SK-N-SH (cell line): ENCODE results near the gene BTBD9. TPM values are rescaled to one million over a fixed set of nuclear protein-coding genes. Genes with fewer than 3 reads are reported as not detected.
A peak's percentile ranks its signal among the peaks of the same experiment; 100 is the strongest.

Experiments
- CTCF ChIA-PET: fragments of 300-600, 350-600 bp; formaldehyde crosslinking; extraction: SDS; loops from one replicate; lab custom pipeline; 2021; lab: Yijun Ruan, JAX
- POLR2A ChIA-PET: fragments of 350-600 bp; sonication (Branson Sonifier 250); formaldehyde crosslinking; extraction: SDS; loops from one replicate; lab custom pipeline; 2020; ENCODE audit warnings: antibody characterized with exemption, inconsistent platforms; lab: Yijun Ruan, JAX
- DNase-seq: peaks from one replicate; pipeline ENCODE4 v3.0.0; 2012
- H2AFZ ChIP-seq: fragments of 200-600 bp; sonication (generic); 2 replicates; pipeline ENCODE4 v1.8.1; 2016; ENCODE audit warnings: antibody characterized with exemption, mild to moderate bottlenecking, low read depth
- H3F3A ChIP-seq: fragments of 200-600 bp; sonication (generic); replicated peaks from 2 replicates; pipeline ENCODE3; 2016; ENCODE audit warnings: antibody characterized with exemption, mild to moderate bottlenecking; ENCODE audit not compliant: insufficient read depth
- H3K27ac ChIP-seq, 2 experiments: fragments of 200-500 bp in 1 of 2; fragments of 200-600 bp in 1 of 2; sonication (Bioruptor generic) in 1 of 2; sonication (generic), shearing (Covaris generic) in 1 of 2; 2 replicates each; pipeline versions ENCODE4 v1.5.1 to v1.6.1; 2014 to 2016; ENCODE audit warnings: low read depth in 2 of 2, inconsistent platforms in 1 of 2, low read length in 1 of 2, mild to moderate bottlenecking in 1 of 2, mixed read lengths in 1 of 2
- H3K27me3 ChIP-seq: fragments of 200-600 bp; sonication (generic), shearing (Covaris generic); 2 replicates; pipeline ENCODE4 v1.6.1; 2016; ENCODE audit warnings: mixed run types; ENCODE audit not compliant: insufficient read depth
- H3K36me3 ChIP-seq, 2 experiments: fragments of 200-500 bp in 1 of 2; fragments of 200-600 bp in 1 of 2; sonication (Bioruptor generic) in 1 of 2; sonication (generic) in 1 of 2; replicated peaks in 1 of 2; 2 replicates each; pipeline versions ENCODE3 to v1.5.1; 2014 to 2016; ENCODE audit warnings: low read length in 1 of 2, mild to moderate bottlenecking in 1 of 2; ENCODE audit not compliant: insufficient read depth in 2 of 2, control insufficient read depth in 1 of 2
- H3K4me1 ChIP-seq, 2 experiments: fragments of 200-500 bp in 1 of 2; fragments of 200-600 bp in 1 of 2; sonication (Bioruptor generic) in 1 of 2; sonication (generic), shearing (Covaris generic) in 1 of 2; 2 replicates each; pipeline versions ENCODE4 v1.5.1 to v1.6.1; 2014 to 2016; ENCODE audit warnings: low read depth in 1 of 2, low read length in 1 of 2, mixed run types in 1 of 2; ENCODE audit not compliant: insufficient read depth in 2 of 2, control insufficient read depth in 1 of 2
- H3K4me2 ChIP-seq: fragments of 200-600 bp; sonication (generic), shearing (Covaris generic); 2 replicates; pipeline ENCODE4 v1.6.1; 2017; ENCODE audit warnings: mixed run types
- H3K4me3 ChIP-seq, 2 experiments: fragments of 200-500 bp in 1 of 2; fragments of 200-600 bp in 1 of 2; sonication (Bioruptor generic) in 1 of 2; sonication (generic), shearing (Covaris generic) in 1 of 2; 2 replicates each; pipeline versions ENCODE4 v1.5.1 to v1.8.1; 2014 to 2016; ENCODE audit warnings: low read depth in 2 of 2, inconsistent platforms in 1 of 2, low read length in 1 of 2, mild to moderate bottlenecking in 1 of 2, mixed read lengths in 1 of 2, moderate library complexity in 1 of 2
- H3K79me2 ChIP-seq: fragments of 200-600 bp; sonication (generic); 2 replicates; pipeline ENCODE4 v1.8.1; 2017; ENCODE audit warnings: mild to moderate bottlenecking; ENCODE audit not compliant: insufficient read depth
- H3K9ac ChIP-seq: fragments of 200-600 bp; sonication (generic); 2 replicates; pipeline ENCODE4 v1.6.1; 2017; ENCODE audit warnings: mixed run types
- H3K9me2 ChIP-seq: fragments of 200-600 bp; sonication (generic); 2 replicates; pipeline ENCODE4 v1.6.1; 2017; ENCODE audit warnings: mixed run types
- H3K9me3 ChIP-seq: fragments of 200-600 bp; sonication (generic); 2 replicates; pipeline ENCODE4 v1.6.1; 2017; ENCODE audit warnings: mixed run types, mild to moderate bottlenecking, moderate library complexity
- H4K20me1 ChIP-seq: fragments of 200-600 bp; sonication (generic); 2 replicates; pipeline ENCODE4 v1.6.1; 2017; ENCODE audit warnings: mild to moderate bottlenecking, mixed run types; ENCODE audit not compliant: insufficient read depth
- ELF1 ChIP-seq: IDR thresholded peaks from 2 replicates; pipeline ENCODE4 v1.4.0; 2012
- EP300 ChIP-seq, 2 experiments: IDR thresholded peaks; 2 replicates each; pipeline versions ENCODE4 v1.4.0 to v1.6.1; 2012; ENCODE audit warnings: borderline replicate concordance in 1 of 2, low read depth in 1 of 2, low read length in 1 of 2
- EZH2phosphoT487 ChIP-seq: fragments of 200-600 bp; sonication (generic); IDR thresholded peaks from 2 replicates; pipeline ENCODE4 v1.6.1; 2017; ENCODE audit warnings: low read depth, mixed run types, mild to moderate bottlenecking, antibody characterized with exemption, moderate library complexity, borderline replicate concordance
- FOSL2 ChIP-seq: IDR thresholded peaks from 2 replicates; pipeline ENCODE4 v1.4.0; 2012; ENCODE audit warnings: low read depth, mild to moderate bottlenecking, moderate library complexity, borderline replicate concordance
- FOXJ3 ChIP-seq: sonication (generic); formaldehyde crosslinking; IDR thresholded peaks from 2 replicates; pipeline ENCODE4 v1.5.1; 2020; ENCODE audit warnings: mild to moderate bottlenecking, missing genetic modification reagents
- GABPA ChIP-seq: IDR thresholded peaks from 2 replicates; pipeline ENCODE4 v1.4.0; 2012; ENCODE audit warnings: low read depth, mild to moderate bottlenecking
- GATA2 ChIP-seq: sonication (generic); formaldehyde crosslinking; IDR thresholded peaks from 2 replicates; pipeline ENCODE4 v1.5.0; 2020; ENCODE audit warnings: mild to moderate bottlenecking, missing genetic modification reagents
- MEF2A ChIP-seq: IDR thresholded peaks from 2 replicates; pipeline ENCODE4 v1.4.0; 2012; ENCODE audit warnings: low read depth, borderline replicate concordance
- RFX5 ChIP-seq: IDR thresholded peaks from 2 replicates; pipeline ENCODE4 v1.6.1; 2012; ENCODE audit warnings: mild to moderate bottlenecking, improper control_type of control experiment, low read length
- TEAD4 ChIP-seq: IDR thresholded peaks from 2 replicates; pipeline ENCODE4 v1.4.0; 2012; ENCODE audit warnings: mild to moderate bottlenecking, borderline replicate concordance; ENCODE audit not compliant: insufficient read depth
- ZBTB33 ChIP-seq: IDR thresholded peaks from 2 replicates; pipeline ENCODE4 v1.4.0; 2012; ENCODE audit warnings: low read depth, borderline replicate concordance
- WGBS: methylation state at CpG from one replicate; pipeline ENCODE4 v1.1.6; 2017; ENCODE audit warnings: low lambda C conversion rate; 5-methylcytosine and 5-hydroxymethylcytosine counted together
- polyA plus RNA-seq, 3 experiments: library from polyadenylated mRNA; depleted of rRNA; stranded (reverse); fragments of >200 nt; gene quantifications; 2 replicates each; pipeline ENCODE4 v1.2.3, GENCODE V29; 2012

The BTBD9 gene
- polyA plus RNA-seq, 1 of the 3 experiments (the other 2 are of a cell fraction) = 2.2 TPM

- ChIA-PET CTCF (interaction anchor here (1.5 kb wide), 1 partner anchor 9 kb away, joined by 5 read pairs; no protein-coding TSS in a partner anchor), POLR2A (no interaction called here)
- H3K9me3 ChIP-seq = no peaks in the 10 kb centered on the region
Measured at GRCh38 chr6:38573801-38574395, 65.8 kb downstream of the BTBD9 start.

DNA sequence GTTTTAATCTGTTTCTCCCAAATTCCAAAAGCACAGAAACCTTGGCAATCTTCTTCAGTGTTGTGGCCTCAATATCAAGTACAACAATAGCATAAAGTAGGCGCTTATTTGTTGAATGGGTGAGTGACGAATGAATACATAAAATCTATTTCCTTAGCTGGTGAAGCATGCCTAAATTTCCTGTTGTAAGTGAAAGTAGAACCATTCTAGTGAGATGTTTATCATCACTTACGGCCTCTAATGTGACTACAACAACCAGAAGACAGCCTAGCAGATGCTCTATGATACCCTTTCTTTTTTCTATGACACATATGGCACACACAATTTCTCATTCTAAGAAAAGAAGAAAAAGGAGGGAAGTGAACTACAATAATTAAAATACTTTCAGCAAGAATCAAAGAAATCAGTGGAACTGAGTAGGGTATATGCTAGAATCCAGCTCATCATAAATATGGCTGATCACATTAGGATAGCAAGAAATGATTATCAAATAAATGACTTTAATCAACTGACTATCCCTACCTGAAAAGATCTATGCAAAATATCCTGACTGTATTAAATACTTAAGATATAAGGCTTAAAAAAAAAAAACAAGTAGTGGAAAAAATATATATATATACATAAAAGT lies 67.4 kb downstream of the BTBD9 start:
- Histone ChIP-seq H3K79me2 (no peaks in the 10 kb centered on the region), H3K36me3 (peaks cover 2 to 4% of the 10 kb centered on the region in 2 experiments), H3K4me2 (no peak overlapping the region), H3K27me3 (no peaks in the 10 kb centered on the region), H3K27ac (peak overlapping the region in 1 of 2 experiments; percentile 9; a peak in 2 of 4 replicates), H4K20me1 (no peaks in the 10 kb centered on the region), H3K9me3 (no peaks in the 10 kb centered on the region), H3K9ac (no peak overlapping the region), H3K4me3 (no peak overlapping the region), H3K9me2 (no peaks in the 10 kb centered on the region), H2AFZ (no peak overlapping the region), H3F3A (peaks cover 11% of the 10 kb centered on the region), H3K4me1 (peaks cover 3 to 10% of the 10 kb centered on the region in 2 experiments; a peak in 3 of 4 replicates)
- TF ChIP-seq GATA2 (CRISPR knock-in tag) (peak; percentile 32; the same call in 1 of the 2 replicates), RFX5 (no peak)
- POLR2A ChIA-PET = no interaction called here
- CTCF ChIA-PET = interaction anchor here (0.5 to 4.6 kb wide), 6 partner anchors 9 to 816 kb away, joined by 3 to 35 read pairs (median 3); no protein-coding TSS in a partner anchor
- WGBS = 73% methylated on average over 3 of the region's 3 CpGs
- DNase-seq = no peak

More at GRCh38 chr6:38573801-38574395, 65.8 kb downstream of the BTBD9 start:
- H3K36me3 ChIP-seq = peaks cover 3 to 5% of the 10 kb centered on the region in 2 experiments
- no peaks in the 10 kb centered on the region for H3K9me2 ChIP-seq
- H3K4me3 ChIP-seq = no peak overlapping the region
- no peak overlapping the region for H2AFZ ChIP-seq
- WGBS = 92% methylated on average over 6 of the region's 6 CpGs
- H3K27me3 ChIP-seq = no peaks in the 10 kb centered on the region
- no peaks in the 10 kb centered on the region for H3F3A ChIP-seq
- no peak overlapping the region for H3K9ac ChIP-seq
- H3K27ac ChIP-seq = no peak overlapping the region
- H3K79me2 ChIP-seq = no peaks in the 10 kb centered on the region
- H3K4me1 ChIP-seq = no peaks in the 10 kb centered on the region; a peak in 2 of 4 replicates
- no peaks in the 10 kb centered on the region for H4K20me1 ChIP-seq
- no peak overlapping the region for H3K4me2 ChIP-seq
- TF ChIP-seq MEF2A = no peak
- TF ChIP-seq FOSL2 = no peak
- TF ChIP-seq GABPA = no peak
- TF ChIP-seq FOXJ3 (CRISPR knock-in tag) = no peak
- TF ChIP-seq ELF1 = no peak
- TF ChIP-seq EZH2phosphoT487 = no peak
- no peak for TF ChIP-seq TEAD4
- no peak for TF ChIP-seq EP300 (IDR thresholded peaks at IDR 0.05; ENCODE audit: borderline replicate concordance in 1 of 2, low read depth in 1 of 2, low read length in 1 of 2)
- TF ChIP-seq ZBTB33 = no peak
- TF ChIP-seq, all 33 proteins: peak for 0
- DNase-seq = no peak
